H1 (cell line): ENCODE measurements around the gene CRK. TPM values are rescaled to one million over a fixed set of nuclear protein-coding genes. Genes with fewer than 3 reads are reported as not detected.

Source experiments
- CTCF ChIA-PET: fragments of 300-600 bp; sonication (Branson Sonifier 250); formaldehyde crosslinking; loops from one replicate; lab custom pipeline; 2021; ENCODE audit not compliant: partially characterized antibody; lab: Charles Lee
- POLR2A ChIA-PET: fragments of 300-600 bp; sonication (Branson Sonifier 250); formaldehyde crosslinking; loops from one replicate; lab custom pipeline; 2021; ENCODE audit warnings: inconsistent platforms; ENCODE audit not compliant: partially characterized antibody; lab: Charles Lee
- DNase-seq, 2 experiments: peaks; one replicate each; pipeline versions ENCODE4 v3.0.0 to v3.0.0-alpha.2; 2010 to 2022; ENCODE audit warnings: low spot score in 2 of 2, low read depth in 1 of 2, mixed read lengths in 1 of 2
- FAIRE-seq: peaks from 2 replicates; lab custom pipeline; 2011; peaks lifted over from hg19 to GRCh38; lab: Jason Lieb, UNC
- H2AFZ ChIP-seq: 2 replicates; pipeline ENCODE4 v1.8.1; 2012; ENCODE audit warnings: low read length, inconsistent platforms
- H2AK5ac ChIP-seq: 2 replicates; pipeline ENCODE4 v1.6.1; 2013; ENCODE audit warnings: low read depth, low read length
- H2BK120ac ChIP-seq: replicated peaks from 2 replicates; pipeline ENCODE3; 2013; ENCODE audit warnings: low read depth, low read length, inconsistent platforms
- H2BK12ac ChIP-seq: 2 replicates; pipeline ENCODE4 v1.6.1; 2013; ENCODE audit warnings: low read depth, low read length
- H2BK15ac ChIP-seq: 2 replicates; pipeline ENCODE4 v1.6.1; 2013; ENCODE audit warnings: low read length
- H2BK20ac ChIP-seq: 2 replicates; pipeline ENCODE4 v1.6.1; 2013; ENCODE audit warnings: low read length
- H2BK5ac ChIP-seq: 2 replicates; pipeline ENCODE4 v1.6.1; 2013; ENCODE audit warnings: low read depth, low read length
- H3K14ac ChIP-seq: 2 replicates; pipeline ENCODE4 v1.6.1; 2013; ENCODE audit warnings: inconsistent platforms; ENCODE audit not compliant: insufficient read length
- H3K18ac ChIP-seq: 2 replicates; pipeline ENCODE4 v1.6.1; 2013; ENCODE audit warnings: low read length; ENCODE audit errors: extremely low read depth
- H3K23ac ChIP-seq: 2 replicates; pipeline ENCODE4 v1.6.1; 2013; ENCODE audit warnings: inconsistent platforms; ENCODE audit not compliant: insufficient read length
- H3K23me2 ChIP-seq: 2 replicates; pipeline ENCODE4 v1.6.1; 2013; ENCODE audit warnings: low read depth, low read length
- H3K27ac ChIP-seq: 2 replicates; pipeline ENCODE4 v1.6.1; 2011; ENCODE audit warnings: low read depth, low read length, inconsistent platforms
- H3K27me3 ChIP-seq, 4 experiments: replicated peaks in 1 of 4; 1 replicate in 1 of 4; 2 replicates in 3 of 4; pipeline versions ENCODE4 v1.6.1 to v1.8.1; 2011 to 2013; ENCODE audit warnings: low read length in 3 of 4, mild to moderate bottlenecking in 3 of 4, inconsistent platforms in 2 of 4, mixed read lengths in 2 of 4, moderate library complexity in 1 of 4; ENCODE audit not compliant: control insufficient read depth in 3 of 4, insufficient read depth in 3 of 4; ENCODE audit errors: extremely low read depth in 1 of 4
- H3K36me3 ChIP-seq, 4 experiments: 2 replicates each; pipeline versions ENCODE4 v1.6.1 to v1.8.1; 2011 to 2013; ENCODE audit warnings: mild to moderate bottlenecking in 4 of 4, low read length in 3 of 4, moderate library complexity in 2 of 4, control low read depth in 1 of 4, inconsistent platforms in 1 of 4; ENCODE audit not compliant: insufficient read depth in 4 of 4, control insufficient read depth in 2 of 4
- H3K4ac ChIP-seq: replicated peaks from 2 replicates; pipeline ENCODE3; 2013; ENCODE audit warnings: low read length, low read depth, mixed read lengths, inconsistent platforms; ENCODE audit not compliant: insufficient read length
- H3K4me1 ChIP-seq, 4 experiments: replicated peaks in 1 of 4; 1 replicate in 1 of 4; 2 replicates in 3 of 4; pipeline versions ENCODE4 v1.6.1 to v1.8.1; 2011 to 2013; ENCODE audit warnings: low read length in 3 of 4, inconsistent platforms in 2 of 4, mixed read lengths in 1 of 4; ENCODE audit not compliant: insufficient read depth in 4 of 4, control insufficient read depth in 3 of 4
- H3K4me2 ChIP-seq, 2 experiments: 2 replicates each; pipeline versions ENCODE4 v1.6.1 to v1.8.1; 2011 to 2013; ENCODE audit warnings: low read depth in 2 of 2, low read length in 2 of 2, control low read depth in 1 of 2, inconsistent platforms in 1 of 2, mild to moderate bottlenecking in 1 of 2; ENCODE audit not compliant: insufficient read depth in 1 of 2
- H3K4me3 ChIP-seq, 4 experiments: fragments of 200-600, 300-600 bp in 1 of 4; sonication (generic), shearing (Covaris generic), sonication (Bioruptor Twin) in 1 of 4; 2 replicates each; pipeline versions ENCODE4 v1.5.1 to v1.8.1; 2011 to 2016; ENCODE audit warnings: low read length in 4 of 4, low read depth in 3 of 4, control low read depth in 2 of 4, inconsistent platforms in 2 of 4, mild to moderate bottlenecking in 2 of 4, mixed read lengths in 1 of 4, moderate library complexity in 1 of 4; ENCODE audit not compliant: insufficient read depth in 2 of 4; ENCODE audit errors: extremely low read depth in 1 of 4
- H3K56ac ChIP-seq: replicated peaks from 2 replicates; pipeline ENCODE3; 2013; ENCODE audit warnings: low read depth, mild to moderate bottlenecking, mixed read lengths, low read length, inconsistent platforms; ENCODE audit not compliant: insufficient read length
- H3K79me1 ChIP-seq: 2 replicates; pipeline ENCODE4 v1.6.1; 2013; ENCODE audit warnings: low read depth, low read length, control low read depth
- H3K79me2 ChIP-seq, 2 experiments: 2 replicates each; pipeline versions ENCODE4 v1.6.1 to v1.8.1; 2012 to 2013; ENCODE audit warnings: low read length in 2 of 2, mild to moderate bottlenecking in 2 of 2, inconsistent platforms in 1 of 2; ENCODE audit not compliant: insufficient read depth in 2 of 2, control insufficient read depth in 1 of 2
- H3K9ac ChIP-seq, 4 experiments: replicated peaks in 1 of 4; 1 replicate in 1 of 4; 2 replicates in 3 of 4; pipeline versions ENCODE4 v1.6.1 to v1.8.1; 2011 to 2013; ENCODE audit warnings: low read depth in 3 of 4, low read length in 3 of 4, control low read depth in 2 of 4, mild to moderate bottlenecking in 2 of 4, moderate library complexity in 2 of 4, inconsistent platforms in 1 of 4; ENCODE audit errors: extremely low read depth in 1 of 4
- H3K9me3 ChIP-seq, 2 experiments: 2 replicates each; pipeline versions ENCODE4 v1.6.1 to v1.8.1; 2012 to 2013; ENCODE audit warnings: mild to moderate bottlenecking in 2 of 2, moderate library complexity in 2 of 2, control low read depth in 1 of 2, inconsistent platforms in 1 of 2, low read depth in 1 of 2, low read length in 1 of 2, mixed read lengths in 1 of 2; ENCODE audit not compliant: insufficient read depth in 2 of 2
- H4K20me1 ChIP-seq, 2 experiments: replicated peaks in 1 of 2; 2 replicates each; pipeline versions ENCODE3 to v1.8.1; 2011 to 2013; ENCODE audit warnings: inconsistent platforms in 2 of 2, low read length in 2 of 2, mild to moderate bottlenecking in 1 of 2; ENCODE audit not compliant: insufficient read depth in 2 of 2, control insufficient read depth in 1 of 2
- H4K5ac ChIP-seq: 2 replicates; pipeline ENCODE4 v1.6.1; 2013; ENCODE audit warnings: low read length, low read depth, mixed read lengths, inconsistent platforms; ENCODE audit not compliant: insufficient read length
- H4K8ac ChIP-seq: 2 replicates; pipeline ENCODE4 v1.8.0; 2013; ENCODE audit warnings: mild to moderate bottlenecking, moderate library complexity, low read length, inconsistent platforms; ENCODE audit not compliant: insufficient read depth; ENCODE audit errors: extremely low read depth
- H4K91ac ChIP-seq: replicated peaks from 2 replicates; pipeline ENCODE3; 2013; ENCODE audit warnings: low read length, mixed read lengths, inconsistent platforms; ENCODE audit not compliant: insufficient read length
- CBX8 ChIP-seq: fragments of 300-800, 300-1000 bp; sonication (generic); IDR thresholded peaks from 2 replicates; pipeline ENCODE4 v1.7.1; 2016; ENCODE audit warnings: low read depth, low read length, borderline replicate concordance
- RAD21 ChIP-seq, 2 experiments: IDR thresholded peaks in 1 of 2; conservative IDR thresholded peaks in 1 of 2; 2 replicates each; pipeline ENCODE4 v1.6.1; 2011; ENCODE audit warnings: low read depth in 2 of 2, low read length in 2 of 2, improper control_type of control experiment in 1 of 2, inconsistent platforms in 1 of 2, mild to moderate bottlenecking in 1 of 2, moderate library complexity in 1 of 2
- WGBS, 2 experiments: shearing (Covaris generic) in 1 of 2; methylation state at CpG; one replicate each; pipeline versions ENCODE4 v1.1.6 to v1.1.7; 2013 to 2015; ENCODE audit warnings: low lambda C conversion rate in 2 of 2, mixed read lengths in 2 of 2, inconsistent platforms in 1 of 2, low coverage in 1 of 2, missing lambda C conversion rate in 1 of 2; ENCODE audit not compliant: insufficient replicate concordance in 2 of 2, insufficient coverage in 1 of 2, insufficient read length in 1 of 2; ENCODE audit errors: extremely low coverage in 1 of 2, missing lambda C conversion rate in 1 of 2; 5-methylcytosine and 5-hydroxymethylcytosine counted together
- polyA plus RNA-seq, 7 experiments: library from polyadenylated mRNA; depleted of rRNA in 3 of 7; stranded (reverse) in 5 of 7; unstranded in 2 of 7; fragments of >200 nt in 5 of 7; fragments of 200-250 nt in 2 of 7; gene quantifications; 1 replicate in 5 of 7; 2 replicates in 1 of 7; 4 replicates in 1 of 7; pipeline versions ENCODE4 v1.2.1 to v1.2.3, GENCODE V29; 2011 to 2013; ENCODE audit warnings: missing spikeins in 2 of 7, mixed read lengths in 2 of 7
- total RNA-seq: library from RNA; stranded (reverse); fragmentation: NEBNext Ultra II Directional; extraction: Animal tissue kit (Norgen Biotek cat#: 25700); gene quantifications from 2 replicates; pipeline ENCODE4 v1.2.1, GENCODE V29; 2021

CRK gene
- total and polyA plus RNA-seq, 2 of the 8 experiments (the other 6 are each of a cell fraction or from before 2014, with no cell fraction given) = 32.8 to 57.1 TPM

DNA sequence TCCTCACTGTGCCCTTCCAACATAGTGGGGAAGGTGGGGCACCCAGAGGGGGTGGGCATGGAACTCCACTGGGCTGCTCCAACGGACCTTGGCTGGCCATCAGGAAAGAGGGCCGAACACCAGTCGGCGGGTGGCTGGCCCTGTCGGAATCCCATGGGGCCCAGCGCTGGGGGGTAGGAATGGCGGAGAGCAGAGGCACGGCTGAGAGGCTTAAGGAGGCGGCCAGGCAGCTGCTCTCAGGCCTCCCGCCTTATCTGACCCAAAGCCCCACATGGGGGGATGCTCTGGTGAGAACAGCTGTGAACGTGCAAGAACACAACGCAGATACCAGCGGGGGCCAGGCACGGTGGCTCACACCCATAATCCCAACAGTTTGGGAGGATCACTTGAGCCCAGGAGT is 40.8 kb upstream of the CRK start:
- no peak for DNase-seq
- Histone ChIP-seq H3K23me2 (peaks cover 2% of the 10 kb centered on the region; the same call in 1 of the 2 replicates), H4K8ac (no peak overlapping the region), H2BK20ac (no peak overlapping the region), H3K9me3 (no peaks in the 10 kb centered on the region), H3K4ac (no peak overlapping the region), H3K4me2 (no peak overlapping the region), H3K79me2 (no peaks in the 10 kb centered on the region), H3K36me3 (peaks cover 0 to 5% (median 0%) of the 10 kb centered on the region in 4 experiments; a peak in 2 of 8 replicates), H3K9ac (no peak overlapping the region), H3K18ac (no peak overlapping the region), H4K5ac (no peak overlapping the region), H3K56ac (no peak overlapping the region), H2BK12ac (no peak overlapping the region), H2BK5ac (no peak overlapping the region), H2AK5ac (no peak overlapping the region), H3K4me3 (no peak overlapping the region), H4K91ac (no peak overlapping the region), H3K27ac (no peak overlapping the region), H3K79me1 (no peaks in the 10 kb centered on the region), H2AFZ (no peak overlapping the region), H2BK15ac (no peak overlapping the region), H3K27me3 (no peaks in the 10 kb centered on the region), H4K20me1 (peaks cover 0 to 2% of the 10 kb centered on the region in 2 experiments), H3K23ac (no peak overlapping the region), H3K14ac (no peak overlapping the region), H2BK120ac (no peak overlapping the region), H3K4me1 (peaks cover 0 to 9% (median 4%) of the 10 kb centered on the region in 4 experiments; a peak in 4 of 7 replicates)
- POLR2A ChIA-PET = interaction anchor here (0.5 to 2.9 kb wide), 6 partner anchors 9 to 91 kb away, joined by 3 to 15 read pairs (median 12); partner anchors contain the start of gene INPP5K
- TF ChIP-seq CBX8 = no peak
- TF ChIP-seq RAD21 (IDR thresholded peaks at IDR 0.05 in 1 of 2, conservative IDR thresholded peaks at IDR 0.05 in 1 of 2; ENCODE audit: low read depth in 2 of 2, low read length in 2 of 2) = no peak
- CTCF ChIA-PET = interaction anchor here (1.1 to 3.8 kb wide), 4 partner anchors 9 to 36 kb away, joined by 3 to 26 read pairs (median 8); partner anchors contain the start of gene INPP5K
- WGBS, 2 experiments = 98% methylated on average over 14 of the region's 14 CpGs; no CpG with 5 or more reads in 1 of the 2 experiments
- no peak for FAIRE-seq
